Superior temporal gyrus (tissue), 1 donor: ENCODE measurements around the gene GPN1.
A peak's percentile ranks its signal among the peaks of the same experiment; 100 is the strongest.
"Not testable (repeated sequence)": the region's sequence is repeated elsewhere in the genome, so short reads cannot be mapped to it uniquely, and the experiment has no call there.

Source experiments
- DNase-seq: peaks from one replicate; pipeline ENCODE4 v3.0.0-alpha.2; 2016; ENCODE audit errors: extremely low spot score

GPN1 gene

DNA sequence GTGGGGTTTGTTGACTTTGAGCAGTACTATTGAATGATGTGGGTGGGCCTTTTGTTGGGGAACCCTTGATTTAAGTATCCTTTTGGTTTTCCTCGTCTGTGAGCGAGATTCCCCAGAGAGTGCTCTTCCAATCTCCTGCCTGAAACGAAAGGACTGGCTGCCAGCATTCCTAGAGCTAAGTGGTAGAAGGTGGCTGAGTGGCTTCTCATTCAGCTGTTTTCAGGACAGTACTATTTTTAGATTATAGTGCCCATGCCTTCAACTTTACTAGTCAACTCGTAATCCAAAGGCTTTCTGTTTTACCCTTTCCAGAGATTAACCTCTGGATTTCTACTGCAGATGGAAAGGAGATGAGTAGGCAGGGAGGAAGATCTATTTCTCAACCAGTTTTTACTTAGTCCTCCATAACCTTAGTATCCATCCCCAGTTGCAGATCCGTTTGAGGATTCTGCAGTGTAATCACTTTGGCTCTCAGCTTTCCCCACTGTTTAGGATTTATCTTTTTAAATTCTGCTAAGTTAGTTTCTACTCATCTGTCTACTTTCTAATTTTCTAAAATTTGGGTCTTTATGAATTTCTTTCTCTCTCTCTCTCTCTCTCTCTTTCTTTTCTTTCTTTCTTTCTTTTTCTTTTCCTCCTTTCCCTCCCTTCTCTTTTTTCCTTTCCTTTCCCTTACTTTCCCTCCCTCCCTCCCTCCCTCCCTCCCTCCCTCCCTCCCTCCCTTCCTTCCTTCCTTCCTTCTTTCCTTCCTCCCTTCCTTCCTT lies 44.1 kb downstream of the GPN1 start:
- DNase-seq, result no peak

DNA sequence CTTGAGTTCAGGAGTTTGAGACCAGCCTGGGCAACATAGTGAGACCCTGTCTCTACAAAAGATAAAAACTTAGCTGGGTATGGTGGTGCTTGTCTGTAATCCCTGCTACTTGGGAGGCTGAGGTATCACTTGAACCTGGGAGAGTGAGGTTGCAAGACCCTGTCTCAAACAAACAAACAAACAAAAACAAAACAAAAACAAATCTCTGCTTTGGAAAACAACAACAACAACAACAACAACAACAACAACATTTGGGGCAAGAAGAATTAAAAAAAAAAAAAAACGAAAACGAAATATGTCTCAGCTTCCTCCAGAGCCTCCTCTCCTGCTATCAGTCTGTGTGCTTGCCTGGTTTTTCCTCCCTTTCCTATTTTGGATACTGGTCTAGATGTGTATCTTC lies 51.7 kb downstream of the GPN1 start:
- no peak for DNase-seq

DNA sequence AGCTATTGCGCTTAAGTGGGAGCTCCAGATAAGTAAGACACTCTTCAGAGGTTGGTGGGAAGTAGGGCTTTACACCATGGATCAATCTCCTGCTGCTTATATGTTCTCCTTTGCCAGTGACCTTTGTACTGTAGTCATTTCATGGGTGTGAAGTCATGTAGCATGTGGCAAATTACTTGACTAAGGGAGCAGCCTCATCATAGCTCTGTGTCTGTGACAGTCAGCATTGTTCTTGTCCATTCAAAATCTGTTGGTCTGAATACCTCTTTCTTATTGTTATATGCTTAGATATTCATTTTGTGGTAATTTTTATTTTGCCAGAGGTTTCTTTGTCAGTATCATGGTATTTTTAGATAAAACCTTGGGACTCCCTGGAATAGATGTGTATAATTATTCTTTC lies 53.0 kb downstream of the GPN1 start:
- DNase-seq, result no peak

DNA sequence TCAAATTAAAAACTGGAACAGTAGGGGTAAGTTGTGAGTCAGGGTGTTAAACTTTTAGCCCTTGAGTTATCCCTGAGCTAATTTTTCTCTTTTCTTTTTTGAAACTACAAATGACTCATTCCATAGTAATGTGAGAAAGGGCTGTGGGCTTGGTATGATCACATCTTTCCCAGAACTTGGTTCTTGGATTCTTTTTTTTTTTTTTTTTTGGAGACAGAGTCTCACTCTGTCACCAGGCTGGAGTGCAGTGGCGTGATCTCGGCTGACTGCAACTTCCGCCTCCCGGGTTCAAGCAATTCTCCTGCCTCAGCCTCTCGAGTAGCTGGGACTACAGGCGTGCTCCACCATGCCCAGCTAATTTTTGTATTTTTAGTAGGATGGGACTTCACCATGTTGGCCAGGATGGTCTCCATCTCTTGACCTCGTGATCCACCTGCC lies 53.5 kb downstream of the GPN1 start:
- not testable (repeated sequence) for DNase-seq

DNA sequence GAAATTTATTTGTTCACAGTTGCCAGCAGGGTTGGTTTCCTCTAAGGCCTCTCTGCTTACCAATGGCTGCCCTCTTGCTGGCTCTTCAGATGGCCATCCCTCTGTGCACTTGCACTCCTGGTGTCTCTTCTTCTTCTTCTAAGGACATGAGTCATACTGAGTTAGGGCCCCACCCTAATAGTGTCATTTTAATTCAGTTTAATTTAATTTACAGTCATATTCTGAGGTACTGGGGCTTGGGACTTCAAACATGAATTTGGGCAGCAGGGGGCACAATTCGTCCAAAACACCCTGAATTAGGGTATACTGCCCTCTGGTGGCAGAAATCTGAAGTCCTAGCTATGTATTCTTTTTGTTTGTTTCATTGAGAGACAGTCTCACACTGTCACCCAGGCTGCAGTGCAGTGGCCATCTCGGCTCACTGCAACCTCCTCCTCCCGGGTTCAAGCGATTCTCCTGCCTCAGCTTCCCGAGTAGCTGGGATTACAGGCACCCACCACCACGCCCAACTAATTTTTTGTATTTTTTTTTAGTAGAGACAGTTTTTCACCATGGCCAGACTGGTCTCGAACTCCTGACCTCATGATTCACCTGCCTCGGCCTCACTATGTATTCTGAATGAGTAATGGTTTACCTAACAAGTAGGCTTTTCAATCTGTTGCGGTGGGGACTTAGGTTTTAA lies 54.7 kb downstream of the GPN1 start:
- DNase-seq, result peak; percentile 95

DNA sequence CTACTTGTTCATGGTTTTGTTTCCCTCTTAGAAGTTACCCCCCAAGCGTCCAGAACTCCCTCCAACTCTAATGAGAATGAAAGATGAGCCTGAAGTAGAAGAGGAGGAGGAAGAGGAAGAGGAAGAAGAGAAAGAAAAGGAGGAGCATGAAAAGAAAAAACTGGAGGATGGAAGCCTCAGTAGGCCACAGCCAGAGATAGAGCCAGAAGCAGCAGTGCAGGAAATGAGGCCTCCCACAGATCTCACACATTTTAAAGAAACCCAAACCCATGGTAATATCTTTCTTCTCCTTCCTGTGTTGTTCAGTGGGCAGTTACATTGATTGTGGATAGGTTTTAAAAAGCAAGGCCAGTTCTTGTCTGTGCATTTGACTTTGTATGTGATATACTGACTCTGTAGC lies 56.2 kb downstream of the GPN1 start:
- DNase-seq, result not testable (repeated sequence)

DNA sequence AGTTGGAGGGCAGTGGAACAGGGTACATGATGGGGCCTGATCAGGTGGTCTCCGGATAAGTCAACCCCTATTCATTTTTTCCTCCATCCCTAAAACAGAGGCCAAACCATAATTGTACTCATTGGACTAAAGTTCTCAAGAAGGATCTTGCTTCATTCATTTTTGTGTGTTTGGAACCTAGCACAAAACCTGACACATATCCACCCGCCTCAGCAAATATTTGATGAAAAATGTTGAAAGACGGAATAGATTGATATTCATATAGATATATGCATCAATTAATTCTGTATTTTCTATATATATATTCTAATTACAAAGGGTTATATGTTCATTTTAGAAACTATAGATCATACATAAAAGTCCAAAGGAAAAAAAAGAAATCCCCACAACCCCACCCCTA lies 56.7 kb downstream of the GPN1 start:
- DNase-seq, result no peak

DNA sequence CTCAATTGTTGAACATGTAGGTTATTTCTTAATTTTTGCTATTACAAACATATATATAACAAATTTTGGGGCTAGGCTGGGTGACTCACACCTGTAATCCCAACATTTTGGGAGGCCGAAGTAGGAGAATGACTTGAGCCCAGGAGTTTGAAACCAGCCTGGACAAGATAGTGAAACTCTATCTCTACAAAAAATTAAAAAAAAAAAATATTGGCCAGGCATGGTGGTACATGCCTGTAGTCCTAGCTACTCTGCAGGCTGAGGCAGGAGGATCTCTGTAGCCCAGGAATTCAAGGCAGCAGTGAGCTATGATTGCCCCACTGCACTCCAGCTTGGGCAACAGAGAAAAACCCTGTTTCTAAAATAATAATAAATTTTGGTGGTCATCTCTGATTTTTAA lies 58.4 kb downstream of the GPN1 start:
- DNase-seq, result no peak

DNA sequence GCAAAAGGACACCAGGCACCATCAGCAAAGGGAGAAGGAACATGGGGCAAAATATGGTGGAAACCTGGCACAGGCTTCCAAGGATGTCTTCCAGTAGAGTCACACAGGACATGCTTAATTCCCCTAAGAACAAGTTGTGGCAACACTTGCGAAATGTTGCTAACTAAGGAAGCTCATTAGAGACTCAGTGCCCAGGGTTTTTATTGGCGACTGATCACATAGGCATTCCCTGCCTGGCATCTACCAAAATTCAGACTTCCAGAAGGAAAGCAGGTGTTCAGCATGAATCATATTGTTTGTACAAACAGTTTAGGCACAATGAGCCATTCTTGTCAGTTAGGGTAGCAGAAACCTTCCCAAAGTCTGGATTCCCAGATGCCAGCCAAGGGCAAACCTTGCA lies 60.6 kb downstream of the GPN1 start:
- no peak for DNase-seq

DNA sequence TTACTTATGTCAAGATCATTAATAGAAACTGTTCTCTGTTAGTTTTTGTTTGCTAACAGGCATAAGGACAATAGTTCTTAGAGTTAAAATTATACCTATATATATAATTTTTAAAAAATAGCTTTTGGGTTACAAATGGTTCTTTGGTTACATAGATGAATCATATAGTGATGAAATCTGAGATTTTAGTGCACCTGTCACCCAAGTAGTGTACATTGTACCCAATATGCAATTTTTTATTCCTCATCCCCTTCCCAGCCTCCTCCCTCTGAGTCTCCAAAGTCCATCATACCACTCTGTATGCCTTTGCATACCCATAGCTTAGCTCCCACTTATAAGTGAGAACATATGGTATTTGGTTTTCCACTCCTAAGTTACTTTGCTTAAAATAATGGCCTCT lies 61.2 kb downstream of the GPN1 start:
- no peak for DNase-seq

DNA sequence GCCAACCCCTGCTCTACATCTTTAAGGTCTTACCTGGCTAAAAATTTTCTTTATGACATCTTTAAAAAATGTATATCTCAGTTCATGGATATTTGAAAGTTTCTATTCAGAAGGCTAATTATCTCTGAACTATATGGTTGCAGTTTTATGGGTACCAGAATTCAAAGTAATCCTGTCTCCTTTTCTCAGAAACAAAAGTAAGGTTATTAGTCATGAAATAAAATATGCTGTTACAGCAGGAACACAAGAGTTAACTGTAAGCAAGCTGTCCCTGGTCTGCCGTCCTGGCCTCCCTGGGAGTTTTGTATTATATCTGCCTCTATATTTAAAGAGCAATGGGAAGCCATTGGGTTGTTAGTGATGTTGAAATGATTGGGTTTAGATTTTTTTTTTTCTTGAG lies 68.8 kb downstream of the GPN1 start:
- no peak for DNase-seq
